Measurements from ENCODE around the gene DPF3.

DNA sequence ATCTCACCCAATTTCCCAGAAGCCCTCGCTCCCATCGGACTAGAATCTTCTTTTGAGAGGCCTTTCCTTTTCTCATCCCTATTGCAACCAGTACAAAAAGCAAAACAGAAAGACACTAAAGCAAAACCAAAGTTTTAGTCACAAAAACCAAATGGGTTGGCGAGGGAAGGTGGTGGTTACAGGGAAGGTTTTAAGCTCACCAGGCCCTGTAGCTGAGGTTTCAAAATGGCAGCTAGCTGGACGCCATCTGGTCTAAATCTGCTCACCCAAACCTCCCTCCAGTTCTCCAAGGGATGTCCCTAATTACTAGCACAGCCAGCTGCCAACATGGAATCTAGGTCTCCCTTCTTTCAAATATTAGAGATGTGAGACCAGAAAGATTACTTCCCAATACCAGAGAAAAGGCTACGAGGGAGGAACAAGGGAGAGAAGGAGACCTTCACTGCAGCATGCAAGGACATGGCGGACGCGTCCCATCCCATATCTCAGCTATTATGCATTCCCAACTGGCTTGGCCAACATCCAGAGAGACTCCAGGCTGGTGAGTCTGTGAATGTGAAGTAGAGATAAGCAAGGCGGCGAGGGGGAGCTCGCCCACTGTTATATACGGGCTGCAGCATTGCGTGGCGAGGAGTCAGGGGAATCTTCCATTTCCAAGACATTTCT, 70.8 kb downstream of the DPF3 start:
- TF ChIP-seq FOXM1 (IDR thresholded peaks at IDR 0.05; ENCODE audit: borderline replicate concordance, low read depth): no peak
- TF ChIP-seq TAF1 (IDR thresholded peaks at IDR 0.05; ENCODE audit: low read depth): no peak
- no peak for TF ChIP-seq CEBPB (IDR thresholded peaks at IDR 0.05)
- TF ChIP-seq RAD21 (IDR thresholded peaks at IDR 0.05; ENCODE audit: low read depth): no peak
- TF ChIP-seq USF1 (IDR thresholded peaks at IDR 0.05): no peak
- TF ChIP-seq EP300 (IDR thresholded peaks at IDR 0.05; ENCODE audit: borderline replicate concordance): no peak
- TF ChIP-seq TCF12 (IDR thresholded peaks at IDR 0.05; ENCODE audit: low read depth): no peak
- TF ChIP-seq CREB1 (IDR thresholded peaks at IDR 0.05; ENCODE audit: low read depth): no peak
- no peak for TF ChIP-seq EGR1 (IDR thresholded peaks at IDR 0.05)
- no peak for TF ChIP-seq MAX (IDR thresholded peaks at IDR 0.05)
- TF ChIP-seq ZBTB7A (IDR thresholded peaks at IDR 0.05; ENCODE audit: low read depth): no peak
